HepG2 (cell line): Measurements from ENCODE around the gene ESYT2. TPM values are rescaled to one million over a fixed set of nuclear protein-coding genes. Genes with fewer than 3 reads are reported as not detected.

Experiments
- ATAC-seq: fragments of 200-7000 bp; cut with Tn5 transposase; 3 replicates; pipeline ENCODE4 v1.9.1; 2020; ENCODE audit warnings: mild to moderate bottlenecking, moderate library complexity
- BruUV-seq: library from RNA; stranded (reverse); fragments of 400-500 nt; replicated peaks from 2 replicates; lab custom pipeline; 2021; lab: Mats Ljungman, UMichigan
- CTCF ChIA-PET: fragments of 300-600 bp; formaldehyde crosslinking; extraction: SDS; loops from one replicate; lab custom pipeline; 2021; ENCODE audit warnings: low total read pairs, inconsistent platforms, low intra/inter-chr PET ratio; lab: Yijun Ruan, JAX
- POLR2A ChIA-PET: fragments of 350-600 bp; sonication (Branson Sonifier 250); formaldehyde crosslinking; loops from one replicate; lab custom pipeline; 2020; ENCODE audit warnings: antibody characterized with exemption, inconsistent platforms; lab: Yijun Ruan, JAX
- DNase-seq: peaks from one replicate; pipeline ENCODE4 v3.0.0-alpha.2; 2015; ENCODE audit warnings: low spot score
- FAIRE-seq: peaks from 3 replicates; lab custom pipeline; 2011; peaks lifted over from hg19 to GRCh38; lab: Jason Lieb, UNC
- H2AFZ ChIP-seq: one replicate; pipeline ENCODE4 v1.6.1; 2011; ENCODE audit warnings: low read length, inconsistent platforms
- H3K27ac ChIP-seq: fragments of 300-600 bp; 3 replicates; pipeline ENCODE4 v1.8.0; 2011; ENCODE audit warnings: mixed run types, mild to moderate bottlenecking, mixed read lengths, low read length, inconsistent platforms; ENCODE audit not compliant: insufficient read depth; ENCODE audit errors: extremely low read length
- H3K27me3 ChIP-seq, 2 experiments: fragments of 200-600 bp in 1 of 2; 2 replicates in 1 of 2; 3 replicates in 1 of 2; pipeline versions ENCODE4 v1.6.0 to v1.8.0; 2011; ENCODE audit warnings: low read length in 2 of 2, mild to moderate bottlenecking in 2 of 2, moderate library complexity in 2 of 2, inconsistent platforms in 1 of 2; ENCODE audit not compliant: insufficient read depth in 2 of 2, control insufficient read depth in 1 of 2
- H3K36me3 ChIP-seq, 2 experiments: fragments of 200-600 bp in 1 of 2; replicated peaks in 1 of 2; 2 replicates in 1 of 2; 3 replicates in 1 of 2; pipeline versions ENCODE4 v1.5.1 to v1.8.0; 2011; ENCODE audit warnings: low read length in 2 of 2, inconsistent platforms in 1 of 2; ENCODE audit not compliant: insufficient read depth in 2 of 2, control insufficient read depth in 1 of 2
- H3K4me1 ChIP-seq: 2 replicates; pipeline ENCODE4 v1.5.1; 2012; ENCODE audit warnings: low read length, inconsistent platforms; ENCODE audit not compliant: insufficient read depth
- H3K4me2 ChIP-seq: 2 replicates; pipeline ENCODE4 v1.6.0; 2011; ENCODE audit warnings: low read depth, low read length, inconsistent platforms
- H3K4me3 ChIP-seq, 3 experiments: fragments of 200-600 bp in 1 of 3; sonication (generic), shearing (Covaris generic) in 1 of 3; replicated peaks in 1 of 3; 2 replicates each; pipeline ENCODE4 v1.5.1; 2011 to 2016; ENCODE audit warnings: low read length in 3 of 3, inconsistent platforms in 2 of 3, low read depth in 2 of 3, mild to moderate bottlenecking in 2 of 3, control low read depth in 1 of 3, mixed read lengths in 1 of 3; ENCODE audit not compliant: insufficient read depth in 1 of 3
- H3K79me2 ChIP-seq: one replicate; pipeline ENCODE4 v1.6.1; 2011; ENCODE audit warnings: low read length, inconsistent platforms; ENCODE audit not compliant: insufficient read depth
- H3K9ac ChIP-seq: 2 replicates; pipeline ENCODE4 v1.6.0; 2011; ENCODE audit warnings: mild to moderate bottlenecking, low read depth, low read length, inconsistent platforms; ENCODE audit not compliant: insufficient read depth
- H3K9me3 ChIP-seq: 2 replicates; pipeline ENCODE4 v1.5.1; 2012; ENCODE audit warnings: mild to moderate bottlenecking, low read length
- H4K20me1 ChIP-seq: 2 replicates; pipeline ENCODE4 v1.6.0; 2011; ENCODE audit warnings: inconsistent platforms, mild to moderate bottlenecking, low read length, moderate library complexity; ENCODE audit not compliant: insufficient read depth
- BATF2 ChIP-seq: sonication (generic); formaldehyde crosslinking; IDR thresholded peaks from 2 replicates; pipeline ENCODE4 v1.8.0; 2022; ENCODE audit warnings: mild to moderate bottlenecking, missing genetic modification reagents, moderate library complexity
- ETV5 ChIP-seq: IDR thresholded peaks from 2 replicates; pipeline ENCODE4 v1.6.1; 2018; ENCODE audit warnings: missing biosample characterization, missing genetic modification reagents, inconsistent platforms, borderline replicate concordance
- HNRNPH1 ChIP-seq: fragments of 200-400 bp; formaldehyde crosslinking; optimal IDR thresholded peaks from 2 replicates; pipeline ENCODE3; 2017; ENCODE audit warnings: mild to moderate bottlenecking, low read depth, low read length
- MBNL3 ChIP-seq: fragments of 250-450 bp; sonication (Bioruptor Pico); conservative IDR thresholded peaks from 2 replicates; pipeline ENCODE4 v1.8.0; 2022; ENCODE audit warnings: mild to moderate bottlenecking, inconsistent platforms
- NR2F6 ChIP-seq, 2 experiments: IDR thresholded peaks; 2 replicates each; pipeline ENCODE4 v1.6.1; 2016; ENCODE audit warnings: antibody characterized with exemption in 1 of 2, mild to moderate bottlenecking in 1 of 2
- RXRB ChIP-seq: IDR thresholded peaks from 2 replicates; pipeline ENCODE4 v1.6.1; 2016; ENCODE audit warnings: borderline replicate concordance, missing genetic modification reagents, missing compliant biosample characterization
- SALL2 ChIP-seq: sonication (generic); formaldehyde crosslinking; IDR thresholded peaks from 2 replicates; pipeline ENCODE4 v1.8.1; 2023; ENCODE audit warnings: mild to moderate bottlenecking, missing genetic modification reagents, inconsistent platforms
- TBX3 ChIP-seq: fragments of 450-650 bp; IDR thresholded peaks from 2 replicates; pipeline ENCODE4 v1.6.1; 2017; ENCODE audit warnings: antibody characterized with exemption, mild to moderate bottlenecking, inconsistent platforms, borderline replicate concordance
- TCF7 ChIP-seq: sonication (generic); IDR thresholded peaks from 2 replicates; pipeline ENCODE4 v1.6.1; 2016; ENCODE audit warnings: antibody characterized with exemption, low read depth
- TSC22D2 ChIP-seq: sonication (generic); formaldehyde crosslinking; IDR thresholded peaks from 2 replicates; pipeline ENCODE4 v1.5.1; 2020; ENCODE audit warnings: missing genetic modification reagents, mild to moderate bottlenecking, borderline replicate concordance
- ZNF329 ChIP-seq: sonication (generic); formaldehyde crosslinking; IDR thresholded peaks from 2 replicates; pipeline ENCODE4 v1.9.0; 2021; ENCODE audit warnings: low read depth, mild to moderate bottlenecking, missing genetic modification reagents
- ZNF44 ChIP-seq: sonication (generic); formaldehyde crosslinking; IDR thresholded peaks from 2 replicates; pipeline ENCODE4 v1.5.1; 2020; ENCODE audit warnings: mild to moderate bottlenecking, missing genetic modification reagents
- ZNF451 ChIP-seq: sonication (generic); formaldehyde crosslinking; IDR thresholded peaks from 2 replicates; pipeline ENCODE4 v1.5.0; 2020; ENCODE audit warnings: mild to moderate bottlenecking, missing genetic modification reagents
- ZNF773 ChIP-seq: sonication (generic); formaldehyde crosslinking; IDR thresholded peaks from 2 replicates; pipeline ENCODE4 v1.4.0; 2020; ENCODE audit warnings: missing genetic modification reagents, borderline replicate concordance
- ZSCAN21 ChIP-seq: sonication (generic); formaldehyde crosslinking; IDR thresholded peaks from 2 replicates; pipeline ENCODE4 v1.8.0; 2022; ENCODE audit warnings: mild to moderate bottlenecking, missing genetic modification reagents, moderate library complexity, borderline replicate concordance
- WGBS: methylation state at CpG from one replicate; pipeline ENCODE4 v1.1.6; 2017; ENCODE audit warnings: low lambda C conversion rate; 5-methylcytosine and 5-hydroxymethylcytosine counted together
- in situ Hi-C: cut with HindIII; loops from 2 replicates; pipeline ENCODE4 v1.10.0; 2017; ENCODE audit warnings: low pct_unique_long_range_greater_than_20kb; ENCODE audit not compliant: extremely low pct_ligation_motif_present
- intact Hi-C: fragments of 100-400 bp; cut with micrococcal nuclease; formaldehyde crosslinking; loops from one replicate; pipeline ENCODE4 v1.10.0; 2022; ENCODE audit not compliant: unreplicated experiment
- polyA plus RNA-seq, 8 experiments: library from polyadenylated mRNA; depleted of rRNA in 3 of 8; stranded (reverse) in 7 of 8; unstranded in 1 of 8; fragments of >200 nt; fragmentation: Illumina TruSeq in 4 of 8; extraction: Trizol in 4 of 8; gene quantifications; 2 replicates each; pipeline versions ENCODE4 v1.2.1 to v1.2.3, GENCODE V29; 2011 to 2016; ENCODE audit warnings: low read depth in 4 of 8, missing spikeins in 1 of 8, mixed read lengths in 1 of 8; ENCODE audit not compliant: insufficient read depth in 1 of 8
- total RNA-seq, 5 experiments: library from RNA; depleted of rRNA; stranded (reverse); fragments of >200 nt; fragmentation: Illumina TruSeq; extraction: Trizol; gene quantifications; 2 replicates each; pipeline ENCODE4 v1.2.3, GENCODE V29; 2016; ENCODE audit warnings: low read depth in 1 of 5
- TF ChIP-seq, protein P1 (sequence below), 2 experiments: sonication (generic) in 1 of 2; formaldehyde crosslinking in 1 of 2; IDR thresholded peaks; 2 replicates each; pipeline versions ENCODE4 v1.4.0 to v1.6.1; 2016 to 2020; ENCODE audit warnings: borderline replicate concordance in 1 of 2, low read depth in 1 of 2, mild to moderate bottlenecking in 1 of 2, missing genetic modification reagents in 1 of 2
- TF ChIP-seq, protein P2 (sequence below): sonication (generic); formaldehyde crosslinking; IDR thresholded peaks from 2 replicates; pipeline ENCODE4 v1.4.0; 2020; ENCODE audit warnings: missing genetic modification reagents

Gene ESYT2
- total and polyA plus RNA-seq, 2 of the 13 experiments (the other 11 are each of a cell fraction or from before 2014, with no cell fraction given): 28.5 to 37.3 TPM

DNA sequence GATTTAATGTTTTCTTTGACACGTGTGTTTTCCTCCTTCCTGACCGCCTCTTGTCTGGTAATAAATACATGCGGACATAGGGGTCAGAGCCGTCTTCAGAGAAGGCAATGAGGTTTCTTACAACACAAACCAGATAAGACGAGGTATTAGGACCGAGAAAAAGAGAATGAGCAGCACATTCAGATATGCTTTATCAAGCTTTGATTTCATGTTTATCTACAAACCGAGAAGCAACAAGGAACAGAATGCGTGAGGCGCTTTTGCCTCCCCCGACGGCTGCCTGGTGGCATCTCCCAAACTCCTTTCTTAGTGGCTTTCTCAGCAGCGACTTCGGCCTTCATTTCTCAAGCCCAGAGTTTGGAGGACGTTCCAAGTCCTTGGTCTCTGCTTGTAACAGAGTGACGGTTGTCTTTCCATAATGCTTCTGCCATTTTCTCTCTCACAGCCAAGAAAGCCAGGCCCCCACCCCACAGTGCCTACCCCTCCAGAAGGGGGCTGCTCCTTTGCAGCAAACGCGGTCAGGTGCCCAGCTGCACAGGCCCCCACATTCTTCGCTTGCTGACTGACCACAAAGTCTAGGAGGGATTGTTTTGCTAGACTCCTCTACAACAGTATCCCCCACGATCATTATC, 92.1 kb downstream of the ESYT2 start:
- TF ChIP-seq TBX3 (no peak), SALL2 (CRISPR knock-in tag) (no peak), TCF7 (no peak), ZNF44 (CRISPR knock-in tag) (no peak), BATF2 (CRISPR knock-in tag) (no peak), ZSCAN21 (CRISPR knock-in tag) (no peak), ZNF773 (CRISPR knock-in tag) (no peak), MBNL3 (CRISPR knock-in tag) (no peak), RXRB (no peak), ZNF451 (CRISPR knock-in tag) (no peak), TSC22D2 (no peak), NR2F6 (IDR thresholded peaks at IDR 0.05) (no peak), NR2F6 (CRISPR knock-in tag; IDR thresholded peaks at IDR 0.05) (no peak), HNRNPH1 (no peak), ETV5 (CRISPR knock-in tag) (no peak), ZNF329 (CRISPR knock-in tag) (no peak)
- TF ChIP-seq, protein P1, sequence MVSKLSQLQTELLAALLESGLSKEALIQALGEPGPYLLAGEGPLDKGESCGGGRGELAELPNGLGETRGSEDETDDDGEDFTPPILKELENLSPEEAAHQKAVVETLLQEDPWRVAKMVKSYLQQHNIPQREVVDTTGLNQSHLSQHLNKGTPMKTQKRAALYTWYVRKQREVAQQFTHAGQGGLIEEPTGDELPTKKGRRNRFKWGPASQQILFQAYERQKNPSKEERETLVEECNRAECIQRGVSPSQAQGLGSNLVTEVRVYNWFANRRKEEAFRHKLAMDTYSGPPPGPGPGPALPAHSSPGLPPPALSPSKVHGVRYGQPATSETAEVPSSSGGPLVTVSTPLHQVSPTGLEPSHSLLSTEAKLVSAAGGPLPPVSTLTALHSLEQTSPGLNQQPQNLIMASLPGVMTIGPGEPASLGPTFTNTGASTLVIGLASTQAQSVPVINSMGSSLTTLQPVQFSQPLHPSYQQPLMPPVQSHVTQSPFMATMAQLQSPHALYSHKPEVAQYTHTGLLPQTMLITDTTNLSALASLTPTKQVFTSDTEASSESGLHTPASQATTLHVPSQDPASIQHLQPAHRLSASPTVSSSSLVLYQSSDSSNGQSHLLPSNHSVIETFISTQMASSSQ (IDR thresholded peaks at IDR 0.05; ENCODE audit: low read depth): no peak
- TF ChIP-seq, protein P1 (CRISPR knock-in tag; IDR thresholded peaks at IDR 0.05; ENCODE audit: borderline replicate concordance): no peak
- TF ChIP-seq, protein P2, sequence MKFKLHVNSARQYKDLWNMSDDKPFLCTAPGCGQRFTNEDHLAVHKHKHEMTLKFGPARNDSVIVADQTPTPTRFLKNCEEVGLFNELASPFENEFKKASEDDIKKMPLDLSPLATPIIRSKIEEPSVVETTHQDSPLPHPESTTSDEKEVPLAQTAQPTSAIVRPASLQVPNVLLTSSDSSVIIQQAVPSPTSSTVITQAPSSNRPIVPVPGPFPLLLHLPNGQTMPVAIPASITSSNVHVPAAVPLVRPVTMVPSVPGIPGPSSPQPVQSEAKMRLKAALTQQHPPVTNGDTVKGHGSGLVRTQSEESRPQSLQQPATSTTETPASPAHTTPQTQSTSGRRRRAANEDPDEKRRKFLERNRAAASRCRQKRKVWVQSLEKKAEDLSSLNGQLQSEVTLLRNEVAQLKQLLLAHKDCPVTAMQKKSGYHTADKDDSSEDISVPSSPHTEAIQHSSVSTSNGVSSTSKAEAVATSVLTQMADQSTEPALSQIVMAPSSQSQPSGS: no peak
- no peak for DNase-seq
- Histone ChIP-seq H3K4me1 (no peaks in the 10 kb centered on the region), H3K79me2 (no peaks in the 10 kb centered on the region), H3K9me3 (no peaks in the 10 kb centered on the region), H3K9ac (no peak overlapping the region), H2AFZ (no peak overlapping the region), H3K27me3 (no peaks in the 10 kb centered on the region), H3K36me3 (peaks cover 17 to 60% of the 10 kb centered on the region in 2 experiments), H4K20me1 (no peaks in the 10 kb centered on the region), H3K4me2 (no peak overlapping the region), H3K4me3 (no peak overlapping the region), H3K27ac (no peak overlapping the region)
- BruUV-seq: no TSS peak
- WGBS: 95% methylated on average over 19 of the region's 19 CpGs
- no peak for ATAC-seq
- FAIRE-seq: no peak
- ChIA-PET CTCF (no interaction called here), POLR2A (no interaction called here)
- intact Hi-C loops (no loop called here), in situ Hi-C loops (no loop called here)
